Measurements from ENCODE around the gene ARL2BP.

GRCh38 chr16:57289391-57290257, 44.6 kb downstream of the ARL2BP start:
- TF ChIP-seq YY1 (IDR thresholded peaks at IDR 0.05; ENCODE audit: insufficient read depth, insufficient read length) (no peak), SUZ12 (IDR thresholded peaks at IDR 0.05; ENCODE audit: extremely low read depth, insufficient read depth, insufficient read length) (no peak), ZNF274 (IDR thresholded peaks at IDR 0.05; ENCODE audit: low read depth, low read length) (no peak)

All from NT2/D1 (cell line).